NT2/D1 (cell line): ENCODE results near the gene SLC22A13.

ENCODE experiments used
- DNase-seq: peaks from one replicate; pipeline ENCODE4 v3.0.0-alpha.2; 2011; ENCODE audit warnings: low read depth, low spot score
- H3K27me3 ChIP-seq: 2 replicates; pipeline ENCODE4 v1.6.0; 2011; ENCODE audit warnings: mild to moderate bottlenecking; ENCODE audit not compliant: insufficient read length, insufficient read depth
- H3K36me3 ChIP-seq: 2 replicates; pipeline ENCODE4 v1.6.1; 2011; ENCODE audit warnings: mild to moderate bottlenecking, low read length, mixed read lengths; ENCODE audit not compliant: insufficient read depth, insufficient read length
- H3K4me1 ChIP-seq: 2 replicates; pipeline ENCODE4 v1.5.1; 2011; ENCODE audit not compliant: insufficient read depth, insufficient read length
- H3K4me3 ChIP-seq: 2 replicates; pipeline ENCODE4 v1.5.1; 2011; ENCODE audit warnings: low read depth; ENCODE audit not compliant: insufficient read length
- H3K9ac ChIP-seq: 2 replicates; pipeline ENCODE4 v1.6.0; 2011; ENCODE audit warnings: low read depth; ENCODE audit not compliant: insufficient read length
- H3K9me3 ChIP-seq: 2 replicates; pipeline ENCODE4 v1.5.1; 2011; ENCODE audit warnings: mild to moderate bottlenecking, low read length; ENCODE audit not compliant: insufficient read depth
- SUZ12 ChIP-seq: IDR thresholded peaks from 2 replicates; pipeline ENCODE4 v1.6.1; 2011; ENCODE audit not compliant: insufficient read length, insufficient read depth; ENCODE audit errors: extremely low read depth
- YY1 ChIP-seq: IDR thresholded peaks from 2 replicates; pipeline ENCODE4 v1.6.1; 2011; ENCODE audit not compliant: insufficient read length, insufficient read depth
- ZNF274 ChIP-seq: IDR thresholded peaks from 2 replicates; pipeline ENCODE4 v1.6.1; 2011; ENCODE audit warnings: mild to moderate bottlenecking, low read depth, low read length

SLC22A13 gene

GRCh38 chr3:38297537-38297936 is 31.9 kb downstream of the SLC22A13 start:
- Histone ChIP-seq H3K9me3 (no peaks in the 10 kb centered on the region), H3K4me3 (no peak overlapping the region), H3K9ac (no peak overlapping the region), H3K36me3 (no peaks in the 10 kb centered on the region), H3K27me3 (no peaks in the 10 kb centered on the region), H3K4me1 (no peaks in the 10 kb centered on the region)
- DNase-seq = no peak
- TF ChIP-seq ZNF274 = no peak
- TF ChIP-seq YY1 = no peak
- TF ChIP-seq SUZ12 = no peak

- Histone ChIP-seq H3K4me3 (no peak overlapping the region), H3K27me3 (no peaks in the 10 kb centered on the region), H3K9ac (no peak overlapping the region), H3K36me3 (no peaks in the 10 kb centered on the region), H3K4me1 (no peaks in the 10 kb centered on the region), H3K9me3 (no peaks in the 10 kb centered on the region)
- TF ChIP-seq SUZ12 (no peak), ZNF274 (no peak), YY1 (no peak)
- DNase-seq = no peak
Measured at GRCh38 chr3:38297947-38298711, 32.5 kb downstream of the SLC22A13 start.

GRCh38 chr3:38306941-38307340 is 41.3 kb downstream of the SLC22A13 start:
- H3K36me3 ChIP-seq = no peaks in the 10 kb centered on the region
- no peaks in the 10 kb centered on the region for H3K9me3 ChIP-seq
- H3K9ac ChIP-seq = no peak overlapping the region
- peaks cover 3% of the 10 kb centered on the region for H3K27me3 ChIP-seq
- no peaks in the 10 kb centered on the region for H3K4me1 ChIP-seq
- no peak for DNase-seq
- no peak for TF ChIP-seq SUZ12
- TF ChIP-seq ZNF274 = no peak
- TF ChIP-seq YY1 = no peak
- no peak overlapping the region for H3K4me3 ChIP-seq

GRCh38 chr3:38307599-38307998 is 42.0 kb downstream of the SLC22A13 start:
- H3K27me3 ChIP-seq = peaks cover 3% of the 10 kb centered on the region
- no peaks in the 10 kb centered on the region for H3K9me3 ChIP-seq
- no peak overlapping the region for H3K9ac ChIP-seq
- H3K4me1 ChIP-seq = no peaks in the 10 kb centered on the region
- H3K36me3 ChIP-seq = no peaks in the 10 kb centered on the region
- H3K4me3 ChIP-seq = no peak overlapping the region
- TF ChIP-seq ZNF274 (no peak), YY1 (no peak), SUZ12 (no peak)
- DNase-seq = no peak

GRCh38 chr3:38308456-38308855 is 42.8 kb downstream of the SLC22A13 start:
- DNase-seq = no peak
- TF ChIP-seq SUZ12 (no peak), YY1 (no peak), ZNF274 (no peak)
- Histone ChIP-seq H3K4me1 (no peaks in the 10 kb centered on the region), H3K4me3 (no peak overlapping the region), H3K27me3 (peaks cover 3% of the 10 kb centered on the region), H3K9ac (no peak overlapping the region), H3K36me3 (no peaks in the 10 kb centered on the region), H3K9me3 (no peaks in the 10 kb centered on the region)

GRCh38 chr3:38311476-38311875 is 45.9 kb downstream of the SLC22A13 start:
- no peak for TF ChIP-seq YY1
- no peak for DNase-seq
- H3K27me3 ChIP-seq = peaks cover 3% of the 10 kb centered on the region
- no peak overlapping the region for H3K9ac ChIP-seq
- no peak overlapping the region for H3K4me3 ChIP-seq
- H3K4me1 ChIP-seq = peaks cover 12% of the 10 kb centered on the region
- no peaks in the 10 kb centered on the region for H3K9me3 ChIP-seq
- no peaks in the 10 kb centered on the region for H3K36me3 ChIP-seq

- Histone ChIP-seq H3K36me3 (no peaks in the 10 kb centered on the region), H3K4me1 (peaks cover 12% of the 10 kb centered on the region), H3K9me3 (no peaks in the 10 kb centered on the region), H3K27me3 (peaks cover 3% of the 10 kb centered on the region), H3K4me3 (no peak overlapping the region), H3K9ac (no peak overlapping the region)
- DNase-seq = no peak
- TF ChIP-seq YY1 (no peak), SUZ12 (no peak), ZNF274 (no peak)
Measured at GRCh38 chr3:38311941-38312340, 46.3 kb downstream of the SLC22A13 start.
